ENCODE measurements around the gene DOK6.

Gene DOK6

DNA sequence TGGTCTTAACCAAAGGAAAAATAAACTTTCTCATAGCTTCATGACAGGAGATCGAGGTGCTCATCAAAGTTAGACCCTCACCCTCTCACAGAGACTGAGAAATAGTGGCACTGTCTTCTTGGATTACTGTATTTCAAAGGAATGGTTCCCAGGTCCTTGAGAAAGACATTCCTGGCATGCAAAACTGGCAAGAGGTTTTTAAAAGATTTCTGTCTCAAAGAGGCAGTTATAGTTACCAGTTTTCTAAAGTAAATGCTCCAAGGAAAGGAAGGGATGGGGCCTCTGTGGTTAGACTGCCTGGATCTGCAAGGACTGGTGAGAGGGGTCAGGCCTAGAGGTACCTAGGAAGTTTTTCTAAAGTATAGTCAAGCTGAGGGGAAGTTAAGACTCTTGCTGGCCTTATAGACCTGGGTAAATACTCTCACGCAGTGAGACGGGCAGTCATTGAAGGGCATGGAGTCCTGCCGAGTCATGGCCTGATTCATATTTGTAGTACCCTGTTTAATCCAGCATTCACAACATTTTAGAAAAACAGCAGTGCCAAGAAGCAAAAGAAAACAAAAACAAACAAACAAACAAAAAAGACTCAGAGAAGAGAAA, 226.1 kb downstream of the DOK6 start:
- ChIA-PET CTCF (no interaction called here), POLR2A (no interaction called here)
- DNase-seq (ENCODE audit: extremely low spot score), result no peak
- TF ChIP-seq, protein P1, sequence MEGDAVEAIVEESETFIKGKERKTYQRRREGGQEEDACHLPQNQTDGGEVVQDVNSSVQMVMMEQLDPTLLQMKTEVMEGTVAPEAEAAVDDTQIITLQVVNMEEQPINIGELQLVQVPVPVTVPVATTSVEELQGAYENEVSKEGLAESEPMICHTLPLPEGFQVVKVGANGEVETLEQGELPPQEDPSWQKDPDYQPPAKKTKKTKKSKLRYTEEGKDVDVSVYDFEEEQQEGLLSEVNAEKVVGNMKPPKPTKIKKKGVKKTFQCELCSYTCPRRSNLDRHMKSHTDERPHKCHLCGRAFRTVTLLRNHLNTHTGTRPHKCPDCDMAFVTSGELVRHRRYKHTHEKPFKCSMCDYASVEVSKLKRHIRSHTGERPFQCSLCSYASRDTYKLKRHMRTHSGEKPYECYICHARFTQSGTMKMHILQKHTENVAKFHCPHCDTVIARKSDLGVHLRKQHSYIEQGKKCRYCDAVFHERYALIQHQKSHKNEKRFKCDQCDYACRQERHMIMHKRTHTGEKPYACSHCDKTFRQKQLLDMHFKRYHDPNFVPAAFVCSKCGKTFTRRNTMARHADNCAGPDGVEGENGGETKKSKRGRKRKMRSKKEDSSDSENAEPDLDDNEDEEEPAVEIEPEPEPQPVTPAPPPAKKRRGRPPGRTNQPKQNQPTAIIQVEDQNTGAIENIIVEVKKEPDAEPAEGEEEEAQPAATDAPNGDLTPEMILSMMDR (IDR thresholded peaks at IDR 0.05; ENCODE audit: control extremely low read depth, extremely low read depth, low read depth, missing control alignments), result no peak

DNA sequence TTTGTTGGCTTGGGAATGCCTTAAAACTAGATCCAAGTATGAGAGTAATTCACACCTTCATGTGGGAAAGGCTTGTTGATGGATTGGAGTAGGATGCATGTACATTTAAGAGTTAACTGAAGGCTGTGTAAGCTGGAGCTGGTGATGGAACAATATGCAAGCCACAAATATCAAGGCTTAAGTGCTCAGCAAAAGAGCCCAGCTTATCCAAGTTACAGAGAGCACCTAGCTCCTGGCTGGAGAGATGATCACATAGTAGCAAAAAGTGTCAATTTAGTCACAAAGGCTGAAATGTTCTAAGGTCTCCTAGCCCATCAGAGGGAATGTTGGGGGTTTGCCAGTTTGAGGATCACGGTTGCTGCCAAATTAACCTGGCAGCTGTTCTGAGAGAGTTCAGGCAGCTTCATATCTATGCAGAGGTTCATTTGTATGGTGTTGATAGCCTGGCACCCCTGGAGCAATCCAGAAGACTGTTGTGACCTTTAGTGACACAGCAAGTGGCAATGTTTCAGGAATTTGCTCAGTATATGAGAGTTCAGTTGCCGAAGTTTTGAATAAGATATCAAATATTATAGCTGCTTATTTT, 228.2 kb downstream of the DOK6 start:
- TF ChIP-seq, protein P1 (IDR thresholded peaks at IDR 0.05; ENCODE audit: control extremely low read depth, extremely low read depth, low read depth, missing control alignments), result no peak
- no peak for DNase-seq (ENCODE audit: extremely low spot score)
- CTCF ChIA-PET, result interaction anchor here (1.5 kb wide), 1 partner anchor 16 kb away, joined by 3 read pairs; no protein-coding TSS in a partner anchor
- POLR2A ChIA-PET, result no interaction called here

DNA sequence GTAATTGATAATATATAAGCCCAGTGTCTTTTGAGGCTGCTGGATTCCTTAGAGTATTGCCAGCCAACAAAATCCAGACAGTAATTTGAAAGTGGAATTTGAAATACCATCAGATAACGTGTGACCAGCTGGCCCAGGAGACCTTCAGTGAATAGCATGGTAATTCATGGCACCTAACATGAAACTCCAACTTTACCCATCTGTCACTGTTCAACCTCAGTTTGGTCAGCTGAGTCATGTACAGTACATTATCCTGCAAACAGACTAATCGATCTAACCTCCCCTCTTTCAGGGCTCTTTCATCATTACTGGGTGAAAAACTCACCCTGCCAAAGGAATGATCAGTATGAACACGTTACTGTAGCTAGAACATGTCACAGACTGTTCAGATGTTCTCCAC, 230.6 kb downstream of the DOK6 start:
- ChIA-PET POLR2A (no interaction called here), CTCF (no interaction called here)
- DNase-seq (ENCODE audit: extremely low spot score), result no peak
- TF ChIP-seq, protein P1 (IDR thresholded peaks at IDR 0.05; ENCODE audit: control extremely low read depth, extremely low read depth, low read depth, missing control alignments), result no peak

DNA sequence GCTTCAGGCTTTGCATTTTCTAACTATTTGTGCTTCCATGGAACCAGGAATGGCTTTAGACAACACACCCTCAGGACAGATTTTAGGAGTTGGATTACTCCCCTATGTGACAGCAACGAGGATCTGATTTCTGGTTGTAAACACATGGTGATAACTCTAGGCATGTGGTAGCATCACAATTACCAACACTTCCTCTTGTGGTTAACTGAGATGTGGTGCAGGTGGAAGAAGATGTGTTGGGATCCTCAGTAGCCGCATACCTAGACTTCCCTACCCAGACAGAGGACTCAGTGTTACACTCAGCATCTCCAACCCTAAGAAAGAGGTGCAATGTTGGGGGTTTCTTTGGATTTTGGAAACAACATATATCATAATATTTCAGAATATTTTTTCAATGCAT, 234.8 kb downstream of the DOK6 start:
- ChIA-PET POLR2A (no interaction called here), CTCF (no interaction called here)
- TF ChIP-seq, protein P1 (IDR thresholded peaks at IDR 0.05; ENCODE audit: control extremely low read depth, extremely low read depth, low read depth, missing control alignments), result no peak
- no peak for DNase-seq (ENCODE audit: extremely low spot score)

DNA sequence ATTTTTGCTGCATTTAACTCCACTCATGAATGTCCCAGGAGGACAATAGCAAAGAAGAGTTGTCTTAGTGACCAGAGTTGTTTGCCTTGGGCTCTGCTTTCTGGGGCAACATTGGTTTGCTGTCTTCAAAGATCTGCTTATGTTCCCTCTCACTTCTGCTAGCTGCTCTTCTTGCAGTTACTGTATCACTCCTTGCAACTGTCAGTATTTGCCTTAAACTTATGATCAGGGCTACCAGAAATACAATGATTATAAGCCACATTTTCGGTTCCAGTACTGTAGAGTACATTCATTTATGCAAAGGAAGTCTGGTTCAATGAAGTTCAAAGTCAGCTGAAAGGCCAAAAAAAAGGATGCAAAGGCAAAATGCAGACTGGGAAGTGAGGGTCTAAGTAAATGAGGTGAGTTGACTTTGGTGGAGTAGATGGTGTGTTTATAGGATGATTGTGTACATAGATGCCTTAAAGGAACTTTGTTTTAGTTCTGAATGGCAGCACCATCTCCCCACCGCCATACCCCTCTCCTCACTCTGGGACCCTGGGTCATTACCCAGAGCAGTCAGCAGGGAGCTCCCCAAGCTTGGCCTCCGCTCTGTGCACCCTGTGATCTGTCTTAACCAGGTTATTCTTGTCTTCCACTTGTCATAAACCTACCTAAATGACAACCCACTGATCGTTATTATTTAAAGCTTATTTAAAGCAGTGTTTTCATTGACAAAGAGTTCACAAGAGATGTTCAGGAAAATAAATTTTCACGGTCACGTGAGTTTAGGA, 236.0 kb downstream of the DOK6 start:
- ChIA-PET CTCF (interaction anchor here (0.9 to 1.5 kb wide), 3 partner anchors 435 to 450 kb away, joined by 3 to 9 read pairs (median 3); no protein-coding TSS in a partner anchor), POLR2A (no interaction called here)
- DNase-seq (ENCODE audit: extremely low spot score), result peak; percentile 19
- TF ChIP-seq, protein P1 (IDR thresholded peaks at IDR 0.05; ENCODE audit: control extremely low read depth, extremely low read depth, low read depth, missing control alignments), result peak; percentile 44

DNA sequence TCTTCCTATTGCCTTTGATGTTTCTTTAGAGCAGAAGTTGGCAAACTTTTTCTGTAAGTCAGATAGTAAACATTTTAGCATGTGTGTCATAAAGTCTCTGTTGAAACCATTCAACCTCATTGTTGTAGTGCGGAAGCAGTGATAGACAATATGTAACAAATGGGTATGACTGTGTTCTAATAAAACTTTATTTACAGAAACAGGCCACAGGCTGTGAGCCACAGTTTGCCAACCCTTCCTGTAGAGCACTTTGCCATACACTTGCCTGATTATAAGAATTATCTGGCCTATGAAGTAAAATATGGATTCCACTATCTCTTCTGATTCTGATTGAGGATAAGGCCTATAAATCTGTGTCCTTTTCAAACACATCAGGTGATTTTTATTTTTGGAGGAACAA, 237.4 kb downstream of the DOK6 start:
- CTCF ChIA-PET, result interaction anchor here (1.2 to 2.0 kb wide), 3 partner anchors 11 to 442 kb away, joined by 3 to 5 read pairs (median 3); no protein-coding TSS in a partner anchor
- POLR2A ChIA-PET, result no interaction called here
- TF ChIP-seq, protein P1 (IDR thresholded peaks at IDR 0.05; ENCODE audit: control extremely low read depth, extremely low read depth, low read depth, missing control alignments), result no peak

More for the DNA sequence above, 237.4 kb downstream of the DOK6 start:
- DNase-seq (ENCODE audit: extremely low spot score), result no peak
